Glomerular endothelial cell (primary cell): ENCODE data around the gene MB21D2. TPM values are rescaled to one million over a fixed set of nuclear protein-coding genes. Genes with fewer than 3 reads are reported as not detected.

Experiments used
- DNase-seq: peaks from one replicate; pipeline ENCODE4 v3.0.0-alpha.2; 2011; ENCODE audit warnings: low read depth, low spot score; ENCODE audit errors: extremely low read depth
- total RNA-seq: library from RNA; depleted of rRNA; stranded (reverse); fragments of >200 nt; gene quantifications from 2 replicates; pipeline ENCODE4 v1.2.3, GENCODE V29; 2015

MB21D2 gene
- total RNA-seq, 1 donor from 2014 or later = 9.0 TPM

GRCh38 chr3:192894676-192895075 is 23.0 kb downstream of the MB21D2 start:
- no peak for DNase-seq

- no peak for DNase-seq
Observed at GRCh38 chr3:192892981-192893700, 24.5 kb downstream of the MB21D2 start.

DNA sequence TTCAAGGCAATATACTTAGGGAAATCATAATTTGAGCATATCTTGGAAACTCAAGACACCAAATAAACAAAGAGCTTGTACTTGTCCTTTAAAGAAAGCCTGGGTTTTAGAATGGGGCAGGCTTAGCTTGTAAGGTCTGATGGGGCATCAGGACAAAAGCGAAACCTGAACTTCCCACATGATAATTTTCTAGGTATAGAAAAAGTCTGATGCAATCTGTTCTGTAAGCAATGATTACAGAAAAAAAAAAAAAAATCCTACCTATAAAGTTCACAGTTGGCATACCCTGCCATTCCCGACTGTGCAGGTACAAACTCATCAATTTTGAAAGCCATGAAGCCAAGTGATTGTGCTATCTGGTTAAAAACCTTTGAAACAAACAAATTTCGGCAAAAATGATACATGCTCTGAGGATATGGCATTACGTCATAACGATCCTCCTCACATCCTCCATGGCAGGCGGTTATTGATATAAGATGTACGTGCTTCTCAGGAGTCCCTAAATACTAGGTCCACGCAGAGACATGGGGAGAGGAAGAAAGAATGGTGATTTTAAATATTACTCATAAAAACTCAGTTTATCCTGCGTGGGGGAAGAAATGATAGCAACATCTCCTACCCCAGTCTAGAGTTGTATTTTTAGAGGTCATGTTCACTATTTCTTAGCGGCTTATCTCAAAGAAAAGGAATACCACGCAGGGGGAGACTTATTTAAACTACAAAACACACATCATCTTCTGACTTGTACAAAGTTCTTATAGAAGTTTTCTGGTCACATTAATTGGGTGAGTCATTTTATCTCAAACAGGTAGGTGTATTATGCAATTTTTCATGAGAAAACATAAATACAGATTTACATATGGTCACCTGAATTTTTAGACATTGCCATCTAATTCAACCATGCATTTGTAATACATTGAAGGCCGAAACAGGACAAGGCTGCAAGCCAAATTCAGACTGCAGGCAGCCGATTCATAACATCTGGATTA is 27.0 kb downstream of the MB21D2 start:
- no peak for DNase-seq

- DNase-seq = no peak
Observed at GRCh38 chr3:192889679-192890078, 28.0 kb downstream of the MB21D2 start.

DNA sequence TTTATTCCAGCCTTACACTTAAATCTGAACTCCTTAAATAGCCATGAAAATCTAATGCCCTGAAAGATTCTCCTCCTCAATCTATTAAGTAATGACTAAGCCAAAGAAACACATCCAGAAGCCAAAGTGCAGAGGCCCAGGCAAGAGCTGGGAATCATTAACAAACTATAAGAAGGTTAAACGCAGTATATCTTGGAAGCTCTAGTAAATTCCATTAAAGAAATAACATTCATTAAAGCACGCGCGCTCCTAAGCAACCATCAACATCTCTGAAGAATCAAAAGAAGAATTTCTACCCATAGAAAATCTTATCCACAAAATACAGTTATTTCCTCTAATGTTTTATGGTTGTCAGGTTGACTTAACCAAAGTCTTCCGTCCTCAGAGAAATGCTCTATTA is 29.5 kb downstream of the MB21D2 start:
- no peak for DNase-seq

DNA sequence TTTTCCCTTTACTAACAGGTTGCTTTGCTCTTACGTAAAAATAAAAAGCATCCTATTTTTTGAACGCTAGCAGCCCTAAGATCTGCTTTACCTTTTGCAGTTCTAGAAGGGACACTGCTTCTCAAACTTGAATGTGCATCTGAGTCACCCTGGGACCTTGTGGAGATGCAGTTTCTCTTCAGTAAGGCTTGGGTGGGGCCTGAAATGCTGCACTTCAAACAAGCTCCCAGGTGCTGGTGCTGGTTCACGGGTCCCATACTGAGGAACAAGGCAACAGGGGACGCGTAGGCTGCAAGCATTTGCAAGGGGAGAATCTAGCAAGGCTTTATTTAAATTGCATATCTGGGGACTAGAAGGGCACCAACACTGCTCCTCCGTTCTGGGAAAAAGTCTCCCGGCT is 30.0 kb downstream of the MB21D2 start:
- DNase-seq = no peak

GRCh38 chr3:192887047-192887446 is 30.6 kb downstream of the MB21D2 start:
- no peak for DNase-seq

DNA sequence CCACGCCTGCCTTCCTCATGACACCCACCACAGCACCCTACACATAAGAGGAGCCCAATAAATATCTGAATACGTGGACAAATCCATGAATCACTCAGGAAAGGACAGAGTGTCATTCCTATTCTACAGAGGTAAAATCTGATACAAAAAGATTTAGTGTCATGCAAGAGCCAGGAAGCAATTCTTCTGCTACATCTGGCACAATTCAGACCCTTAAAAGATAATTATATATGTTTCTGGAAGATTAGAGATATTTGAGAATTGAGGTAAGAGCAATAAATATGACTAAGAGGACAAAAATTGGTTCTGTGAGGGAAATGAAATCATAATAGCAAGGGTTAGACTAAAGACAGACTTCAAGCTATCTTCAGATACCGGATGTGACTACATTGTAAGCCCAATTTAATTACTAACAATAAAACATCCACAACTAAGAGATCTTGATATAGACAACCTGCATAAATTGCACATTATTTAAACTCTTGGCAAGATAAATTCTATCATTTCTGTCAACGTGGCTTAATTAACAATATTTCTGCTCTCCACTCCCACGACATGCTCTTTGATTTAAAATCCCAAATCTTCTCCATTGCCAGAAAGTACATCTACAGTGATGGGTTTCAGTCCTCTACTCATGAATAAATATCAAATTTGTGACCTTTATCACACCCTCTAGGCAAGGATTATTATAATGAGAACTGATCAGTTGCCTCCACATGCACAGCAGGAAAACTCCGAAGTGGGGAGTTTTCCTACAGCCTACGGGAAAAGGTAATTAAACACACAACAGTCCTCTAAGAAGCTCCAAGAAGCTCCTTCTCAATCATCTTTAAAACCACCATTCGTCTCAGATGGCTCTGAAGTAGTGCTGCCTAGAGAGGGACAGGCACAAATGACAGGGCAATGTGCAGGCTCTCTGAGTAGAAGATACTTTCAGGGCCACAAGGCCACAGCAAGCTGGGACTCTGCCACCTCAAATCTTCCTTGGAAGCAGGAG is 32.6 kb downstream of the MB21D2 start:
- DNase-seq = no peak

DNA sequence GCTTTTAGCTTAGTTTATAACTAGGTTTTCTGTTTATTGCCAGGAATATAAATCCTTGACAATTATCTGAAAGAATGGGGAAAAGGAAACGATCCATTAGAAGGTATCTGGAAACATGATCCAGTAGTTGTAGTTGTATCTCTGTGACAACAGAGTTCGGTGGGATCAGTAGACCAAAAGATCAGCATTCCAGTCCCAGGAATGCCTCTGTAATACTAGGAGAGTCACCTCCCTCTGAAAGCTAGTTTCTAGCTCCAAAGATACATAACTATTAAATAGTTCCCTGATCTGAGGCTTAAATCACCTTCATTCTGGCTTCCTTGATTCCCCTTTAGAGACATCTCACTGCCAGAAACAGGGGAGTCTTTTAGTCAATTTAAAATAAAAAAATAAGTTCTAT is 34.1 kb downstream of the MB21D2 start:
- no peak for DNase-seq

DNA sequence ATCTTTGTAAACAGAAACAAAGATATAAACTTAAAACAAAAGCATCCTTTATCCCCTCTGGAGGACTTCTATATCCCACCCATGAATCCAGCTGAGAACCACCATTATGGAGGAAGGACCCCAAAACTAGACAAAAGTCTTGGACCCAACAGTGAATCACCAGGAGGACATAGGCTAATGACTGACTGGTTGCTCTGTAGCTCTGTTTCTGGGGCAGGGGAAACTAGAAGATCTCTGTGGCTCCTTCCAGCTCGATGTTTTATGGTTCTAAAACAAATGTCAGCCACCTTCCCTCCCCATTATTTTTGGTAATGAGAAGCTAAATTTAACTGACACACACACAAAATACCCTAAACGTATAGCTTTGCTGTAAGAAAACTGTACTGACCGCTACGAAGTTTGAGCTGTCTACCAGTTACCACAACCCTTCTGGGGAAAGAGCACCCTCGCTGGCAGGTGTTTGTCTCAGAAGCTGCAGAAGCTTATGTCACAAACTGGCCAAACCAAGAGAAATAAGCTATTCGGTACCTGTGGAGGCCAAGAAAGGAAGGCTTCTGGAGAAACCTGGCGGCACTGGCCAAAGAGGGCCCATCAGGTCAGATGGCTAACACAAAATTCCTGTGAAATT is 36.4 kb downstream of the MB21D2 start:
- DNase-seq = no peak

DNA sequence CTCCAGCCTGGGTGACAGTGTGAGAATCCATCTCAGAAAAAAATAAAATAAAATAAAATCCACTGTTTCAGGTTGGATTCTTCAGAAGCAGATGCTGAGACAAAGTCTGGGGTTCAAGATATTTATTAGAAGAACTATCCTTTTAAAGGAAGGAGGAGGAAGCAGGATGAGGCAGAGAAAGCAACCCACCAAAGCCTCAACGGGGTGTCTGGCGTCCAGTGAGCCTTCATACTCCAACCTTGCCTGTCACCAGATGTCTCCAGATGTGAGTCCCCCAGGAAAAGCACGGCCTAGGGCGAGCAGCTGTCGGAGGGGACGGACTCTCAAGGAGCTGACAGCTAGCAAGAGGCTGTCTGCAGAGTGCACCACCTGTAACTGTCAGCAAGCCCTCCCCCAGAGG is 37.3 kb downstream of the MB21D2 start:
- no peak for DNase-seq

- no peak for DNase-seq
Observed at GRCh38 chr3:192879346-192880031, 38.2 kb downstream of the MB21D2 start.

DNA sequence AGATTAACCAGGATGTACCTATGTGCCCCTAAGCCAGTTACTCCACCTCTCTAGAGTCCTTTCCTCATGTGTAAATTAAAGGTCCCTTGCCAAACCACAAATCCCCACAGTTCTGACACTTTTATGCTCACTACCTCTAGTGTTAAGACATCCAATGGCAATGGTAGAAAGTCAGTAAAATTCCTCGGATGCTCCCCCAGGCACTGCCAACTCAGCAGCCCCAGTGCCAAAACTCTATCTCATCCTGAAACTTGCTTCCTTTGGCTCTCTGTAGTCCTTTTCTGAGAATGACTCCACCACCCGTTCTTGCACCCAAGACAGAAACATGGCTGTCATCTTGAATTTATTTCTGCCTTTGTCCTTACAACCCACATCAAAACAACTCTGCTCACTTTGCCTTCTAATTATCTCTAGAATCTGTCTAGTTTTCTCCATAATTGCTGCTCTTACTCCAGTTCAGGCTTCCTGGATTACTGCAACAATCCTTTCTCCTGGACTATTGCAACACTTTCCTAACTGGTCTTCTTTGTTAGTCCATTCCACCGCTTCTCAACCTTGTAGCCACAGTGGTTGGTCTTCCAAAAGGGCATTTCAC is 41.6 kb downstream of the MB21D2 start:
- no peak for DNase-seq

GRCh38 chr3:192870822-192871221 is 46.8 kb downstream of the MB21D2 start:
- no peak for DNase-seq

GRCh38 chr3:192869131-192870031 is 48.3 kb downstream of the MB21D2 start:
- no peak for DNase-seq

GRCh38 chr3:192867645-192868044 is 50.0 kb downstream of the MB21D2 start:
- DNase-seq = no peak

DNA sequence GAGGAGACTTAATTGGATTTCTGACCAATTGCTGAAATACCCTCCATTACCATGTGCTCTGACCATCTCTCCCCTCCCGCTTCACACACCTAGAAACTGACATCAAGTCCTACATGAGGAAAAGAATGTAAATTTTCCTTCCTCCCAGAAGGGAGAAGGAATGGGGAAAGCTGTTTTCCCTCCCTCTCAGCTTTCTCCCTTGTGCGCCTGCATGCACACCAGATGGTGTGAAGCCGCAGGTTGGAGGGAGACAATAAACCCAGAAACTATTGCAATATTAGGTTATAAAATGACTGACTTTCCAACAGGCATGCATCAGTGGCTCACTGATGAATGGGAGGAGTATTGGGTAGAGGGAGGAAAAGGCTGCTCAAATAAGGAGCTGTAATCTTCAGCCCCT is 50.9 kb downstream of the MB21D2 start:
- DNase-seq = no peak

DNA sequence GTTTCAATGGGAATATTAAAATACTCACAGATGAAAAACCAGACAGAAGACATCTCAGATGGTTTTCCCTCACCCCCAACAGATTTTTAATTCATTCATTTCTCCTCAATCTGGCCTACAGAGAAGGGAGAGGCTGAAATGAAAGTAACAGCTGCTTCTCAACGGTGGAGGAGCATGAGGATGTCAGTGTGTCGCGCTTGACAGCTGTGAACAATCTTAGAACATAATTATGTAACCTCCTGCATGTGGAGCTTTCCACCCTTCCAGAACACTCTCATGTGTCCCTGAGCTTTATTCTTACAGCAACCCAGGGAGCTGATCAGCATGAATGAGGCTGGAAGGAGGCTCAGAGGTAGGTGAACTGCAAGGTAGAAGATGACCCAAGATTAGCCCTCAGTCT is 52.7 kb downstream of the MB21D2 start:
- DNase-seq = no peak
